Activated naive CD4-positive, alpha-beta T cell treated with anti-CD3 and anti-CD28 coated beads, Interleukin-2, amount 50 U/mL, for 24 hours (primary cell): Measurements from ENCODE around the gene MRPL40.

Source experiments
- H3K27ac Mint-ChIP-seq: one replicate; pipeline ENCODE4 v1.8.0; 2021; ENCODE audit warnings: mild to moderate bottlenecking, mixed read lengths
- H3K27me3 Mint-ChIP-seq: one replicate; pipeline ENCODE4 v1.8.0; 2021; ENCODE audit warnings: mixed read lengths
- H3K36me3 Mint-ChIP-seq: one replicate; pipeline ENCODE4 v1.8.0; 2021; ENCODE audit warnings: mixed read lengths
- H3K4me1 Mint-ChIP-seq: one replicate; pipeline ENCODE4 v1.8.0; 2021; ENCODE audit warnings: mixed read lengths
- H3K4me3 Mint-ChIP-seq: one replicate; pipeline ENCODE4 v1.8.0; 2021; ENCODE audit warnings: mild to moderate bottlenecking, mixed read lengths
- H3K9me3 Mint-ChIP-seq: one replicate; pipeline ENCODE4 v1.8.0; 2021; ENCODE audit warnings: mixed read lengths

The MRPL40 gene

GRCh38 chr22:19432133-19432851, at the start of gene MRPL40:
Gene MRPL40 (plus strand): TSS chr22:19432545. CDS start chr22:19432555, 10 bp downstream.
- no peaks in the 10 kb centered on the region for H3K36me3 Mint-ChIP-seq
- H3K27me3 Mint-ChIP-seq, result no peaks in the 10 kb centered on the region
- peak within 1 kb of the TSS; percentile 97 for H3K27ac Mint-ChIP-seq
- H3K9me3 Mint-ChIP-seq, result no peaks in the 10 kb centered on the region
- H3K4me3 Mint-ChIP-seq, result peak within 1 kb of the TSS; percentile 91
- peaks cover 43% of the 10 kb centered on the region for H3K4me1 Mint-ChIP-seq

DNA sequence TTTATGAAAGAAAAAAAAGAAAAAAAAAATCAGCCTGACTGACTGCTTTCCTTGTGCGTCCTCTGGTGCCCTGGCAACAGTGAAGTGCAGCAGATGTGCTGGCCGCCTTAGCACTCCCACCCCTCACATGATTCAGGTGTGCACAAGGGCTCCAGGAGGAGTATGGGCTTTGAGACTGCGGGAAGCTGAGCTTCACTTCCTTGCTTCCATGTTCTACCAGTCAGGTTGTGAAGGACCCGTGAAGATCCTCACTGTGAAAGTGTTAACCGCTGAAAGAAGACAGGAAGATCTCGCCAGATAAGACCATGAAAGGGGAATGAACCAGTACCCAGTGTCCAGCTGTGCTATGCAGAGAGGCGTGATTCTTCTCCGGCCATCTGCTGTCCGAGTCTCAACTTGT, 49.1 kb upstream of the MRPL40 start:
- Mint-ChIP-seq H3K27ac (no peak overlapping the region), H3K27me3 (no peaks in the 10 kb centered on the region), H3K4me1 (no peaks in the 10 kb centered on the region), H3K36me3 (peaks cover 12% of the 10 kb centered on the region), H3K9me3 (no peaks in the 10 kb centered on the region), H3K4me3 (no peak overlapping the region)

- H3K27ac Mint-ChIP-seq, result no peak overlapping the region
- peaks cover 15% of the 10 kb centered on the region for H3K36me3 Mint-ChIP-seq
- no peaks in the 10 kb centered on the region for H3K4me1 Mint-ChIP-seq
- H3K27me3 Mint-ChIP-seq, result no peaks in the 10 kb centered on the region
- H3K9me3 Mint-ChIP-seq, result no peaks in the 10 kb centered on the region
- no peak overlapping the region for H3K4me3 Mint-ChIP-seq
These were observed 47.0 kb upstream of the MRPL40 start for GRCh38 chr22:19385221-19385906.

DNA sequence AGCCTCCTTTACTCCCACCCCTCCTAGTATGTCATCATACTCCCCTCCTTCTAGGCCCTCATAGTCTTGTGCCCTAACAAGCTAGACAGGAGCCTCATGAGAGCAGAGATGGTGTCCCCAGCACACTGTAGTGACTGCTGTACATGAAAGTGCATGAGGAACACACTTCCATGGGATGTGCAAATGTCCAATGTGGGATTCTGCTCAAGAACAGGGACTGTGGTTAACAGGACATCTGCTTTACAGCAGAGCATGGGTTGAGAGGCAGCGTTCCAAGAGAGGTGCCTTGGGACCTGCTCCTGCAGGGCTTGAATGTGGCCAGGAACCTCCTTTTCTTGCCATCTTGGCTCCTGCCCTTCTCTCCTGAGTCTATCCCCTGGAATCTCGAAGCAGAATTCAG, 46.1 kb upstream of the MRPL40 start:
- Mint-ChIP-seq H3K4me3 (no peak overlapping the region), H3K36me3 (peaks cover 17% of the 10 kb centered on the region)

GRCh38 chr22:19387038-19387437, 45.3 kb upstream of the MRPL40 start:
- H3K4me1 Mint-ChIP-seq, result no peaks in the 10 kb centered on the region
- H3K4me3 Mint-ChIP-seq, result no peak overlapping the region
- H3K9me3 Mint-ChIP-seq, result no peaks in the 10 kb centered on the region
- H3K27me3 Mint-ChIP-seq, result no peaks in the 10 kb centered on the region
- peaks cover 16% of the 10 kb centered on the region for H3K36me3 Mint-ChIP-seq
- H3K27ac Mint-ChIP-seq, result no peak overlapping the region

More for the DNA sequence above, 46.1 kb upstream of the MRPL40 start:
- Mint-ChIP-seq H3K27ac (no peak overlapping the region), H3K27me3 (no peaks in the 10 kb centered on the region), H3K9me3 (no peaks in the 10 kb centered on the region), H3K4me1 (no peaks in the 10 kb centered on the region)

GRCh38 chr22:19387575-19387974, 44.8 kb upstream of the MRPL40 start:
- Mint-ChIP-seq H3K27me3 (no peaks in the 10 kb centered on the region), H3K4me3 (no peak overlapping the region), H3K9me3 (no peaks in the 10 kb centered on the region), H3K36me3 (peaks cover 14% of the 10 kb centered on the region), H3K27ac (no peak overlapping the region), H3K4me1 (no peaks in the 10 kb centered on the region)

- Mint-ChIP-seq H3K27me3 (no peaks in the 10 kb centered on the region), H3K36me3 (peaks cover 11% of the 10 kb centered on the region), H3K27ac (no peak overlapping the region)
These were observed 38.6 kb upstream of the MRPL40 start for GRCh38 chr22:19393704-19394103.

GRCh38 chr22:19394274-19395050, 37.9 kb upstream of the MRPL40 start:
- Mint-ChIP-seq H3K27me3 (no peaks in the 10 kb centered on the region), H3K36me3 (peaks cover 11% of the 10 kb centered on the region), H3K4me1 (no peaks in the 10 kb centered on the region), H3K27ac (no peak overlapping the region), H3K4me3 (no peak overlapping the region), H3K9me3 (no peaks in the 10 kb centered on the region)

More at GRCh38 chr22:19393704-19394103, 38.6 kb upstream of the MRPL40 start:
- no peaks in the 10 kb centered on the region for H3K9me3 Mint-ChIP-seq
- no peaks in the 10 kb centered on the region for H3K4me1 Mint-ChIP-seq
- H3K4me3 Mint-ChIP-seq, result no peak overlapping the region

DNA sequence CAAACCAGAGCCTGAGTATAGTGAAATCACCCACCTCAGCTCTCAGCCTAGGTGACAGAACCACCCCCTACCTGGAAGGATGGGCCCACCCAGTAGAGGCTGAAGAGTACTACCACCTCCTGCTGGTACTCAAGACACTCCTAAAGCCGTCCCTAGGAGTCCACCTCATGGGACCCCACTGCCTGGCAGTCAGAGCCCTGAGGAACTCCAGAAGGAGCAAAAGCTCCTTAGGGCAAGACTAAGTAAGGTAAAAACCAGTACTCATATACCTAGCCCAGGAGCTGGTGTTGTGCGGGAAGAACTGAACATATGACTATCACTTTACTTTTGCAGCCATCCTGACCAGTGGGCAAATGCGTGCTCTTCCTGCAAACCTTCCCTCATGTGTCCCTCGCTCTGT, 37.1 kb upstream of the MRPL40 start:
- Mint-ChIP-seq H3K4me3 (no peak overlapping the region), H3K27ac (no peak overlapping the region), H3K36me3 (peaks cover 12% of the 10 kb centered on the region)

DNA sequence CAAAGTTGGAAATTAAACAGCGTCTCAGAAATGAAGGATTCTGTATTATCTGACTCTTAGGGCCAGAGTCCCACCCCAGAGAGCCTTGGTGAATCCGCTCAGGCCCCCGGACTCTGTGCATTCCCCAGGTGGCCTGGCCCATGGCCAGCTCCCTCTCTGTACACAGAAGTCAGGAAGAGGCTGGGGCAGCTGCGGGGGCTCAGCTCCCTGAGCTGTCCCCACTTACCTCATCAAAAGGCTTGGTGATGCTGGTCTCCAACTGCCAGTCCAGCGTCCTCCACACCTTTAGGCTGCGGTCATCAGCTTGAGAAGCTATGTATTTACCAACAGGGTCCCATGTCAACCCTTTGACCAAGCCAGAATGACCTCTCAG, 35.8 kb upstream of the MRPL40 start:
- Mint-ChIP-seq H3K36me3 (peaks cover 10% of the 10 kb centered on the region), H3K27me3 (no peaks in the 10 kb centered on the region), H3K9me3 (no peaks in the 10 kb centered on the region), H3K27ac (no peak overlapping the region), H3K4me1 (no peaks in the 10 kb centered on the region), H3K4me3 (no peak overlapping the region)

More for the DNA sequence above, 37.1 kb upstream of the MRPL40 start:
- Mint-ChIP-seq H3K9me3 (no peaks in the 10 kb centered on the region), H3K27me3 (no peaks in the 10 kb centered on the region), H3K4me1 (no peaks in the 10 kb centered on the region)

DNA sequence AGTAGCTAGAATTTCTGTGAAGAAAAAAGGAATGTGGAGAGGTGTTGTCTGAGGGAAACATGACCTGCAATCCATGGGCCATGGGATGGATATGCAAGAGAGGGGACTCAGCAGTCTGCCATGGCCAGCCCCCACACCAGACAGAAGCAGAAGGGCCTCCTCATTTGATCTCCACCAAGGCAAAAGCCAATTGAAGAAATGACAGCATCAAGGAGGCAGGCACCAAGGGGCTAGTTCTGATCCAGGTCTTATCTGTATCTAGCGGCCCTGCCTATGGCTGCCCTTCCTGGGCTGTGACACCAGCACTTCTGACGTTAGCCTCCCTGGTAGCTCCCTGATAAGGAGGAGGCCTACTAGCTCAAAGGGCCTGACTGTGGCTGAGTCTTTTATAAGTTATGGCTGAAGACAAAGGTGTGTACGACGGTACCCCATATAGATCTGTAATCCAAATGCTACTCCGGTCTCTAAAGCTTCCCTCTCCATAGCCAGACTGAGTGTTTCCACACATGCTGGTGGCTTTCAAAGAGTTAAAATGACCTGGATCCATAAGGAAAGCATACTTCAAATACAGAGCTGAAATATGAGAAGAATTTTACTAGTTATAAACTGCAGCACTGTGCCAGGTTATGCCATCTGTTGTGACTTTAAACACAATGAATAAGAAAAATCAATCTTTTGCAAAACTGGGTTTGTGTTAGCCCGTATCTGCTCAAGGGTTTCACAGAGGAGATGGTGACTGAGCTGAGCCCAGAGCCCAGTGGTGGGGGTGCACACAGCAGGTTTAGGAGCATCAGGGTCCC, 35.2 kb upstream of the MRPL40 start:
- Mint-ChIP-seq H3K27me3 (no peaks in the 10 kb centered on the region), H3K4me3 (no peak overlapping the region), H3K27ac (no peak overlapping the region), H3K4me1 (no peaks in the 10 kb centered on the region), H3K9me3 (no peaks in the 10 kb centered on the region), H3K36me3 (peaks cover 10% of the 10 kb centered on the region)

GRCh38 chr22:19397734-19398104, 34.6 kb upstream of the MRPL40 start:
- H3K4me3 Mint-ChIP-seq, result no peak overlapping the region
- no peaks in the 10 kb centered on the region for H3K27me3 Mint-ChIP-seq
- H3K36me3 Mint-ChIP-seq, result peaks cover 10% of the 10 kb centered on the region
- H3K9me3 Mint-ChIP-seq, result no peaks in the 10 kb centered on the region
- H3K4me1 Mint-ChIP-seq, result no peaks in the 10 kb centered on the region
- no peak overlapping the region for H3K27ac Mint-ChIP-seq

GRCh38 chr22:19398206-19398605, 34.1 kb upstream of the MRPL40 start:
- Mint-ChIP-seq H3K4me3 (no peak overlapping the region), H3K9me3 (no peaks in the 10 kb centered on the region), H3K27ac (no peak overlapping the region), H3K4me1 (no peaks in the 10 kb centered on the region), H3K27me3 (no peaks in the 10 kb centered on the region), H3K36me3 (peaks cover 10% of the 10 kb centered on the region)

- no peaks in the 10 kb centered on the region for H3K4me1 Mint-ChIP-seq
- no peaks in the 10 kb centered on the region for H3K27me3 Mint-ChIP-seq
- no peak overlapping the region for H3K27ac Mint-ChIP-seq
- H3K9me3 Mint-ChIP-seq, result no peaks in the 10 kb centered on the region
- peaks cover 10% of the 10 kb centered on the region for H3K36me3 Mint-ChIP-seq
- no peak overlapping the region for H3K4me3 Mint-ChIP-seq
These were observed 33.7 kb upstream of the MRPL40 start for GRCh38 chr22:19398652-19399051.

DNA sequence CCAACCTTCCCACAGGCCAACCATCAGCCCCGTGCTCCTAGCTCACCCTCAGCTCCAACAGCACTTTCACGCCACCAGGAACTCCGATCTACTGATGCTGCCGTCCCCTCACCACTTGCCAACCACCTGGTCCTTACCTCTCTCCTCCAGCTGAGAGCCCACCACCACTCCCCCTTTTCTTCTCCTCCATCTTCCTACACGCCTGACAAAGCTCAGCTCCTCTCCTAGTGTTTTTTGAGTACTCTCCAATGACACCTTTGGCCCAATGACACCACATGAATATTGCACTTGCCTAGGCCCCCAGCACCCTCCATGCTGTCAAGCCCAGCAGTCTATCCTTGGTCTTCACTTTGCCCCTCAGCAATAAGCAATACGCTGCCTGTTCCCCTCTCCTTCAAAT, 31.5 kb upstream of the MRPL40 start:
- no peaks in the 10 kb centered on the region for H3K4me1 Mint-ChIP-seq
- H3K27me3 Mint-ChIP-seq, result no peaks in the 10 kb centered on the region
- no peak overlapping the region for H3K27ac Mint-ChIP-seq
- H3K9me3 Mint-ChIP-seq, result no peaks in the 10 kb centered on the region
- peaks cover 11% of the 10 kb centered on the region for H3K36me3 Mint-ChIP-seq
- no peak overlapping the region for H3K4me3 Mint-ChIP-seq
